Measurements from ENCODE around the gene DHX58.
A peak's percentile ranks its signal among the peaks of the same experiment; 100 is the strongest.

DHX58 gene

DNA sequence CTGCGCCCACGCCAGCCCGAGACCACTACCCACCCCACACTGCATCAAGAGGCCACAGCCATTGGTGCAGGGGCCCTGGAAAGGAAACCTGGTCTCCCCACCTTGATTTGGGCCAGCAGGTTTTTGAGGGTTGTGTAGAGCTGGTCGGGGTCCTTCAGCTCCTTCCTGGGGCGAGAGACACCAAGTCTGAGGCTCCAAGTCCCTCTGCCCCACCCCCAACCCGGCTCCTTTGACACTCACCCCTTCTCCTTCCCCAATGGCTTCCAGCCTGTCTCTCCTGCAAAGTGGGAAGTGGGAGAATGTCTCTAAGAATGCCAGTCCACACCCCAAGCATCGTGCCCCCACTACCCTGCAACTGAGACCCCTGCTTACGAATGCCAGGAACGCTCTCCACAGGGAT is 1.6 kb upstream of the DHX58 start:
- TF ChIP-seq, protein P1, sequence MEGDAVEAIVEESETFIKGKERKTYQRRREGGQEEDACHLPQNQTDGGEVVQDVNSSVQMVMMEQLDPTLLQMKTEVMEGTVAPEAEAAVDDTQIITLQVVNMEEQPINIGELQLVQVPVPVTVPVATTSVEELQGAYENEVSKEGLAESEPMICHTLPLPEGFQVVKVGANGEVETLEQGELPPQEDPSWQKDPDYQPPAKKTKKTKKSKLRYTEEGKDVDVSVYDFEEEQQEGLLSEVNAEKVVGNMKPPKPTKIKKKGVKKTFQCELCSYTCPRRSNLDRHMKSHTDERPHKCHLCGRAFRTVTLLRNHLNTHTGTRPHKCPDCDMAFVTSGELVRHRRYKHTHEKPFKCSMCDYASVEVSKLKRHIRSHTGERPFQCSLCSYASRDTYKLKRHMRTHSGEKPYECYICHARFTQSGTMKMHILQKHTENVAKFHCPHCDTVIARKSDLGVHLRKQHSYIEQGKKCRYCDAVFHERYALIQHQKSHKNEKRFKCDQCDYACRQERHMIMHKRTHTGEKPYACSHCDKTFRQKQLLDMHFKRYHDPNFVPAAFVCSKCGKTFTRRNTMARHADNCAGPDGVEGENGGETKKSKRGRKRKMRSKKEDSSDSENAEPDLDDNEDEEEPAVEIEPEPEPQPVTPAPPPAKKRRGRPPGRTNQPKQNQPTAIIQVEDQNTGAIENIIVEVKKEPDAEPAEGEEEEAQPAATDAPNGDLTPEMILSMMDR (IDR thresholded peaks at IDR 0.05; ENCODE audit: insufficient read depth, low read depth, low read length, missing control alignments) = no peak
- no peak overlapping the region for H3K4me3 ChIP-seq (ENCODE audit: low read depth, low read length)
- DNase-seq (ENCODE audit: low read depth) = no peak

DNA sequence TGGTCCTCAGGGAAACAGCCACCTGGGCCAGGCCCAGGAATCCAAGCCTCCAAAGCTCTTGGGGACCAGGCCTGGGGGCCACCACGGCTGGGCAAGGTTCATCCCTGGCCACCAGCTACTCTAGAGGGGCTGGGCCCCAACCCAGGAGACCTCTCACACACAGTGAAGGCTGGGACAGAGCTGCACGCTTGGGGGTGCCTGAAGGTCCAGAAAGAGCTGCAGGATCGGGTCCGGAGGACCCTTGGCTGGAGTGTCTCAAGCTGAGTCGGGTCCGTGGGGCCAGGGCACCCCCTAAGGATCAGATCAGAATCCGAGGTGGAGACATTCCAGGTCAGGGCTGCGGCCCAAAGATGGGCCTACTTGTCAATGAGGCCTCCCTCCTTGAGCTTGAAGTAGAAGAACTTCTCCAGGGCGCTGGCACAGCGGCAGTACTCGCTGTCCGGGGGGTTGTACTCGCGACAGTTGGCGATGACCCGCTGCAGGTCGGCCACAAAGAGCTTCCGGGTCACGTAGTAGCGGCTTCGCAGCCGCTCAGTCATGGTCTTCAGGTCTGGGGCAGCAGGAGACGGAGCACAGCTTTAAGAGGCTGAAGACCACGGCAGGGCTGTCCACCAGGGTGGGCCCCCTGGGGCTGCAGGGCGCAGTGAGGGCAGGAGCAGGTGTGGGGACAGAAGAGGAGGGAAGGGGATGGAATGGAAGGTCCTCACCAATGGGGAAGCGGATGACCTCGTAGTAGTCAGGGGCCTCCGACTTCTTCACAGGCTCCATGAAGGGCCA is 967 bp upstream of the DHX58 start:
- DNase-seq (ENCODE audit: low read depth) = no peak
- TF ChIP-seq, protein P1 (IDR thresholded peaks at IDR 0.05; ENCODE audit: insufficient read depth, low read depth, low read length, missing control alignments) = no peak

DNA sequence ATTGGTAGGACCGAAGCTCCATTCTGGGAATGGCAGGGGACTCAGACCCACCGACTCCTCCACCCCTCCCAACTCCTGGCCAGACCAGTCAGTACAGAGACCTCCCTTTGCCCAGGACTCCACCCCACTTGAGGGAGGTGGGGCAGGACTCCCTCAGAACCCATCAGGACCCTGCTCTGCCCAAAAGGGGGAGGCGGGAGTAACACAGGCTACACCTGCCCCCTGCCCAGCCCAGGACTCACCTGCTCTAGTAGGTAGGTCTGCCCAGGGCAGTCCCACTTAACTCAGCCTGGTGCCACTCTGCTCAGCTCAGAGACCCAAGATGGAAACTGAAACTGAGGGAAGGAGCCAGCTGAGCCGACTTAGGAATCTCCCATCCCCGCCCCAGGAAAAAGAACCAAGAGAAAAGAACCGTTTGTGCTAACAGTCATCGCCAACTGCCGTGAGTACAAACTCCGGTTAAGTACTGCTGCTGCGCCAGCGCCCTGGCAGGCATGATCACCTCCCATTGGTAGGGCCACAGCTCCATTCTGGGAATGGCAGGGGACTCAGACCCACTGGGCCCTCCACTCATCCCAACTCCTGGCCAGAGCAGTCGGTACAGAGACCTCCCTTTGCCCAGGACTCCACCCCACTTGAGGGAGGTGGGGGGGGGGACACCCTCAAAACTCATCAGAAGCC is 503 bp downstream of the DHX58 start:
- TF ChIP-seq, protein P1 (IDR thresholded peaks at IDR 0.05; ENCODE audit: insufficient read depth, low read depth, low read length, missing control alignments) = no peak
- peak overlapping the region; percentile 74 for H3K4me3 ChIP-seq (ENCODE audit: low read depth, low read length)
- DNase-seq (ENCODE audit: low read depth) = peak; percentile 46

More for the DNA sequence above, 967 bp upstream of the DHX58 start:
- H3K4me3 ChIP-seq (ENCODE audit: low read depth, low read length) = no peak overlapping the region

DNA sequence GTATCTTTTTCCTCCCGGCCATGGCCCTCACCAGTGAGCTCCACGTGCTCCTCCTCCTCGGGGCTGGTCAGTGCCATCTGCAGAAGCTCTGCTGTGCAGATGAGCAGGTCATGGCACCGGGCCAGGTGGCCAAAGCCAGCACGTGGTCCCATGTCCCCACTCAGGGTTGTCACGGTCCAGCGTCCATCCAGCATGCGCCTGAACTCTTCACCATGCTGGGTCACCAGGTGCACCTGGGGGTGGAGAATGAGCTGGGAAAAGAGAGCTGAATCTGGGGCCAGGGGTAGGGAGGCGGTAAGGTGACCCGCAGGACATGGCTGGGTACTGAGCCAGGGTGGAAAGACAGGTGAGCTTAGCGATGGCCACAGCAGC is 1.3 kb downstream of the DHX58 start:
- DNase-seq (ENCODE audit: low read depth) = no peak
- peak overlapping the region; percentile 74; the same call in 1 of the 2 replicates for H3K4me3 ChIP-seq (ENCODE audit: low read depth, low read length)

DNA sequence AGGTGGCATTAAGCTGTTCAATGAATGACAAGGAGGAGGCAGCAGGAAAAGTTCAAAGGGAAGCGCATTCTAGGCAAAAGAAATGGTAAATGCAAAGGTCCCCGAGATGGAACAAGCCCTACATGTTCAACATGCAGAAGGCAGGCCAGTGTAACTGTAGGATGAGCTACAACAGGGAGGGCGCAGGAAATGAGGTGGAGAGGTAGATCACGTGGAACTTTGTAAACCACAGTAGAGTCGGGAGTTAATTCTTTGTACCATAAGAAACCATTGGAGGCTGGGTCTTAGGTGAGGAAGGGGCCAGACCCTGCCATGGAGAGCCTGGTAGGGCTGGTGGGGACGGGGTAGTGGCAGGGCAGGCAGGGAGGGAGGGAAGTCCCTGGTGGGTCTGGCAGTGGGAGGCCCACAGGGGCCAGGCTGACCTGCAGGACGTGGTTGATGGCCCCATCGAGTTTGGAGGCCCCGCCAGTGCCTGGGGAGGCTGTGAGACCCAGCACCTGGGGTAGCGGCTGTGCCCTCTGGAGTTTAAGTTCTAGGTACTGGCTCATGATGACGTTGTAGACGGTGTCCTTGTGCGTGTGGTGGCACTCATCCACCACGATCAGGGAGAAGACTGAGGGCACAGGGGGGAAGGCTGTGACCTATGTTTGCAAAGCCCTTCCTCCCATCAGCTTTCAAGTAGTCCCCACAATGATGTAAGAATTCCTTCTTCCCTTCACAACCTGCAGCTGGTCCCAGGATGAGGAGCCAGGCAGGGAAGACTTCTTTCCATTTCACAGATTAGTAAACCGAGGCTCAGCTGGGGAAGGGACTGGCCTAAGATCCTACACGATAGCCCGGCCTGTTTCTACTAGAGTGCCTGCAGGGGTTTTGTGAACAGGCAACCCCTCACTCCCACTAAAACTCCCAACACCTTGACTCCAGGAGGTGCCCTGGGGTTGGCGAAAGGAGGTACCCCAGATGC is 1.9 kb downstream of the DHX58 start:
- H3K4me3 ChIP-seq (ENCODE audit: low read depth, low read length) = no peak overlapping the region
- no peak for DNase-seq (ENCODE audit: low read depth)
- TF ChIP-seq, protein P1 (IDR thresholded peaks at IDR 0.05; ENCODE audit: insufficient read depth, low read depth, low read length, missing control alignments) = no peak

More for the DNA sequence above, 1.3 kb downstream of the DHX58 start:
- TF ChIP-seq, protein P1 (IDR thresholded peaks at IDR 0.05; ENCODE audit: insufficient read depth, low read depth, low read length, missing control alignments) = no peak

DNA sequence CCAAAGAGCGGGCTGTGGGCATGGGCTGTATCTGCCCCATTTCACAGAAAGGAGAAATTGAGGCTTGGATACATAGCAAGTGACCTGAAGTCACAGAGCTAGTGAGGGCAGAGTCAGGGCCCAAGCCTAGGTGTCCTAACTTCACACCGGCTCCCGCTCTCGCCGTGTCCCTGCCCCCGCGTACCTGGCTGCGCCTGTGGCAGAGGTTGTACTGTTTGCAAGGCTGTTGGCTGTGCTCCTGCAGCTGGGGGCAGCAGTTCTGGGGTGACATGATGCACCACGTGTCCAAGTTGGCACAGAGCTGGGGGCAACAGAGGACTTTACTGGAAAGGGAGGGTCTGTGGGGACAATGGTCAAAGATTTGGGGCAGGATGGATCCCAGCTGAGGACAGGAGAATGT is 3.4 kb downstream of the DHX58 start:
- no peak overlapping the region for H3K4me3 ChIP-seq (ENCODE audit: low read depth, low read length)
- no peak for DNase-seq (ENCODE audit: low read depth)
- TF ChIP-seq, protein P1 (IDR thresholded peaks at IDR 0.05; ENCODE audit: insufficient read depth, low read depth, low read length, missing control alignments) = no peak

Measured in GM12865 (cell line).